GM19025 (cell line): Measurements from ENCODE around the gene GDPD4.

ENCODE experiments used
- ATAC-seq: cut with Tn5 transposase; IDR thresholded peaks from one replicate; pipeline ENCODE4 v1.9.1; 2021; ENCODE audit warnings: mild to moderate bottlenecking, low read depth, moderate library complexity; ENCODE audit not compliant: unreplicated experiment

The GDPD4 gene

GRCh38 chr11:77301510-77301909, at the start of gene GDPD4:
TSS of gene GDPD4 (minus strand) at chr11:77301686. CDS start at chr11:77285137, 16,549 bp downstream.
- ATAC-seq: no peak

GRCh38 chr11:77347948-77348347, 46.5 kb upstream of the GDPD4 start:
- no peak for ATAC-seq

DNA sequence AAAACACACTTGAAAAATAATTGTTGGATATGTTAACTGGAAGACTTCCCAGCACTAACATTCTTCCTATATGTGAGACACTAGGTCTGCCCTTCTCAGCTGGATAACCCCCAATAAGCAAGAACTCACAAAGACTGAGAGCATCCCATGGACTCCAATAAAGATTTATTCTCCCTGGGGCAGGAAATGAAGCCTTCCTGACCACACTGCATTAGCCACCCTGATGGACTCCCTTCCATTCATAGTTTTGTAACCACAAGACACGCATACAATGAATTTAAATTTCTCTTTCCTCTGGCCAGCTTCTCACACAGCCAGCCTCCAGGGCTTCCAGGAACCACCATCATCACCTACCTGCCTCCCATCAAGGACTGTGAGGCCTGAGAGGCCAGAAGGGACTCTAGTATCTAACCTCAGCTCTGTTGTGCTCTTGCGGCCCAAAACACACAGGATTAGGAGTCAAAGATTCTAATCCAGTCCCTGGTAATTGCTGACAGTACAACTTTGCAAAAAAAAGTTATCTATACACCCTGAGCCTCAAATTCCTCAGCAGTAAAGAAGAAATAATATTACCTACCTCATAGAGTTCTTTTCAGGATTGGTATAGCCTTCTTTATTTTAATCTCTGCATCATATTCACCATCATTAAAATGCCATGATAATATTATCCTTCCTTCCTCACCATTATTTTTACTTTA, 45.6 kb upstream of the GDPD4 start:
- ATAC-seq: no peak

- no peak for ATAC-seq
Measured at GRCh38 chr11:77345621-77346020, 44.1 kb upstream of the GDPD4 start.

- no peak for ATAC-seq
Measured at GRCh38 chr11:77340501-77340900, 39.0 kb upstream of the GDPD4 start.

DNA sequence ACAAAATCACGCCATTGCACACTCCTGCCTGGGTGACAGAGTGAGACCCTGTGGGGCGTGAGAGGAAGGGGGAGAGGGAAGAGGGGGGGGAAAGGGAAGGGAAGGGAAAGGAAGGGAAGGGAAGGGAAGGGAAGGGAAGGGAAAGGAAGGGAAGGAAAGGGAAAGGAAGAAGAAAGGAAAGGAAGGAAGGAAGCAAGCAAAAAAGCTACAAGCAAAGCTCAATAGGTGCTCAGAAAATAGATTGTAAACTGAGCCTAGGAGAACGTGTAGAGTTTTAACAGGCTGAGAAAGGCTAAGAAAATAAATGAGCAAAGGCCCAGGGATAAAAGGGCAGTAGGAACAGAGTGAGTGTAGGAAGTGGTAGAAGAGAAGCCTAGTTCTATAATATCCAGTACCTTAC, 30.8 kb upstream of the GDPD4 start:
- ATAC-seq: no peak

GRCh38 chr11:77325159-77325558, 23.7 kb upstream of the GDPD4 start:
- ATAC-seq: no peak

DNA sequence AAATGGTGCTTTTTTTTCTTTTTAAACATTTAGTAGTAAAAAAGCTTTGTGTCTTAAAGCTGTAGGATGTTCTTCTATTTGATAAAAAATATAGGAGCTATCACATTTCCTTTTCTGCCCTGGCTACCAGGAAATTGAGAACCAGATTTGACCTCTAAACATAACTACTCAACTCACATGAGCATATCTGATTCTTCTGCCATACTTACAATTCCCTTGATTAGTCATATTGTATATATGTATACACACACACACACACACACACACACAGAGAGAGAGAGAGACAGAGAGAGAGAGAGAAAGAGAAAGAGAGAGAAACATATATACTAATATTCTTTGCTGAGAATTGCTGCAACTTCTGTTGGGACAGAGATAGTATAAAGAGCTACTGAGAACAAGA, 23.0 kb upstream of the GDPD4 start:
- ATAC-seq: no peak

GRCh38 chr11:77322926-77323590, 21.6 kb upstream of the GDPD4 start:
- ATAC-seq: no peak

DNA sequence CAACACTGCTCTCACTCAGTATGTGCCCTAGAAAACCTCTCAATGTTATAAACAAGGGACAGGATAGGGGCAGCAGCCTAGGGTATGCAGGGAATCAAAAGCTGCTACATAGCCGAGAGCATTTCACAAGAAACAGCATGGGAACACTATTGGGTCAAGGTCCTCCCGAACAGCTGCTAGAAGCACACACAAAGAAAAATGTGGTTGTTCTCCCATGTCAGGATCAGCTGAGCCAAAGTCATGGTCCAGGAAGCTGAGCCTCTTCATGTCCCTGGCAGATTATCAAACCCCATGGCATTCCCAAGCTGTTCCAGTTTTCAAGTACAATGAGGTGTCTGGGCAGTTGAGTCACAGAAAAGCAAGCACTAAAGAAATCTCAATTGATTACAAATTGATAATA, 21.0 kb upstream of the GDPD4 start:
- no peak for ATAC-seq

DNA sequence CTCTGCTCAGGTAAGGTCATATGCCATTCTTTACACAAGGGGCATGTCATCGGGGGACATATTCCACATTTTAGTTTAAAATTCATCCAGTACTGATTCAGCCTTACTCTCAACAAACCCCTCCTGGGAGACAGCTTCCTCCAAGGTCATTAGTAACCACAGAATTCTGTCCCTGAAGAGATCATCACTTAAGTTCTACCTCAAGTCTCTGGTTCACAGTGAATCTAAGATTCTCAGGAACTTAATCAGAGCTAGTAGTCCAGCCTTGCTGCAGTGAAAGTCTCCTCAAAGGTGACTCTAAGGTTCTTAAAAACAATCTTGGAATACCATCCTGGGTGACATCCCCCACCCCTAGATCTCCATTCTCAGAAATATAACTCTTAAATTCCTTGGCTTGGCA, 18.9 kb upstream of the GDPD4 start:
- no peak for ATAC-seq

DNA sequence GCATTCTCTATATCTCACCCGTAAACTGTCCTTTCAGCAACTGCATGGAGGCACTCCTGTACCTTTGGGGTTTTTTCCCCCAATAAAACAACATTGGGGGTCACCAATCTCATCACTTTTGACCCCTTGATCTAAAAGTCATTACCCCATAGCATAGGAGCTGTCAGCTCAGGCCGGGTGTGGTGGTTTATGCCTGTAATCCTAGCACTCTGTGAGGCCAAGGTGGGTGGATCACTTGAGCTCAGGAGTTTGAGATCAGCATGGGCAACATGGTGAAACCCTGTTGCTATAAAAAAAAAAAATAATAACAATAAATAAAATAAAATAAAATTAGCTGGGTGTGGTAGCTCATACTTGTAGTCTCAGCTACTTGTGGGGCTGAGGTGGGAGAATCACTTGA, 17.1 kb upstream of the GDPD4 start:
- ATAC-seq: no peak

DNA sequence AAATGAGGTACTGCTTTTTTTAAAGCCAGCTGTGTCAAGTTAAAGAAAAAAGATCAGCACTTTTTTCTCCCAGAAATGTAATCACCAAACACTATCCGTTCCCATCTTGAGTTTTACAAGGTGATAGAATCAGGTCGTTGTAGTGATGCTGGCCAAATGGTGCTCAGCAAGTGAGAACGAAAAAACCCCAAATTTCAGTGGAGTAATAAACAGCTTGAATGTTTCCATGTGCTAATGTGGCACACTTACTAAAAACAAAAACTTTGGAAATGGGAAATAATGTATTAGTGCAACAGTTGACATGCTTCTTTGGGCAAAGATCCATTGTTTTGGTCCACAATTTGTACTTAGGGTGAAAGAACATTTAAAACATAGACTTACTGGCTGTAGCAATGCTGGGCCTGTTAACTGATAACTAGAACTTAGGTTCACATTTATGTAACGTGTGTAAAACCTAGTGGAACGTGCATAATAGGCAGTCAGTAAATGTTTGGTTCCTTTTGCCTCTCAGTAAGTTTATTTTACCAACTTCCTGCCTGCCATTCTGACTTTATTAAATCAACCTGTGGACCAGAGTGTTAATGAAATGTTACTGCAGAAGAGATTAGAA, 15.4 kb upstream of the GDPD4 start:
- no peak for ATAC-seq

DNA sequence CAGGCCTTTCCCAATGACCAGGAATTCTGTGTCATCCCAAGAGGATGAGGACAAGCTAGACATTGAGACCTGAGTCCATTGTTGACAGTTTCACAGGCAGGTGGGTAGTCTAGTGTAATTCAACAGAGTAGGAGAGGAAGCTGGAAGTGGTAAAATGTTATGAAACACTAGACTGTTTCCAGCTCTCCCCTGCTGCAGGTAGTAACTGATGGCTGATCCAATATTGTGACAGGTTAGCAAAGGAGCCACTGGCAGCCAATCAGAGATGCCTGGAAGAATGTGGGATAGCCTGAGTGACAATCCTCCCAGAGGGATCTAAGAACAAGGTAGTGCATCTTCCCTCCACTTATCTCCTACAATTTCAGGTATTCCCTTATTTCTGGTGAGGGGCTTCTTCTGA, 10.6 kb upstream of the GDPD4 start:
- no peak for ATAC-seq

- ATAC-seq: no peak
Measured at GRCh38 chr11:77311701-77312100, 10.2 kb upstream of the GDPD4 start.

GRCh38 chr11:77310721-77311120, 9.2 kb upstream of the GDPD4 start:
- no peak for ATAC-seq

DNA sequence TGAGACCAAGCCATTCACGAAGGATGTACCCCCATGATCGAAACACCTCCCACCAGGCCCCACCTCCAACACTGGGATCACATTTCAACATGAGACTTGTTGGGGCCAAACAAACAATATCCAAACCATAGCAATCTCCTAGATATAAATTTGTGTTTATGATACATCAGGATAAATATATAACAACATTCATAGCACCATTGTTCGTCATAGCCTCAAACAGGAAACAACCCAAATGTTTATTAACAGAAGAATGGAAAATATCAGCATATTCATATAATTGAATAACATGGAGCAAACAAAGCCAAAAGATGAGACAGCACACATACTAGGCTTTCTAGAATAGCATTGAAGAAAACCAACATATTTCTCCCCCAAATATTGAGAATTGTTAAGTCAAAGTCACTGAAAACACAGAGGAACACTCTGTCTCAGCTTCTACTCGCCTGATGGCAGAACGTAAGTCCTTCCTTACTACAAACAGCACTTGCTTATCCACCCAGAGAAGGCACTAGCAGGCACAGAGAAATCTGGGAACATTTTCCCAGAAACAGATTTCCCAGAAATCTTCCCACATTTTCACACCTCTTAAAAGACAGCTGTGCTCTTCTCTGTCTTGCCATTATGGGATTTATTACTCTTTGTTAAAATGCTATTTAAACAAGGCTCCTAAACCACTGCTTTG, 8.1 kb upstream of the GDPD4 start:
- ATAC-seq: no peak

- ATAC-seq: no peak
Measured at GRCh38 chr11:77308838-77309237, 7.4 kb upstream of the GDPD4 start.

DNA sequence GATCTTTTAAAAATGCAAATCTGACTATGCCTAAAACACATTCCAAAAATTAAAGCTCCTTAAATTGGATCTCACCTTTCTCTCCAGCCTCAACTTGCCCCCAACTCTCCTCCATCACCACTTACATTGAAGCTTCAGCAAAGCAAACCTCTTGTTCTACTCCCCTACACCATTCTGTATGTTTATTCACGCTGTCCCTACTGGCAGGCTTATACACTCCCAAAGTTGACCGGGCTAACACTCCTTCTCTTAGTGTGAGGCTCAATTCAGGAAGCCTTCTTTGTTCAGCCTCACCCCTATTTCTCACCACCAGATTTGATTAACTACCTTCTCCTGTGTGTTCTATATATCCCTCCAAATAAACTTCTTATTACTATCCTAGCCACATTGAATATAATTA, 1.8 kb upstream of the GDPD4 start:
- no peak for ATAC-seq

GRCh38 chr11:77302752-77303151, 1.3 kb upstream of the GDPD4 start:
- no peak for ATAC-seq

DNA sequence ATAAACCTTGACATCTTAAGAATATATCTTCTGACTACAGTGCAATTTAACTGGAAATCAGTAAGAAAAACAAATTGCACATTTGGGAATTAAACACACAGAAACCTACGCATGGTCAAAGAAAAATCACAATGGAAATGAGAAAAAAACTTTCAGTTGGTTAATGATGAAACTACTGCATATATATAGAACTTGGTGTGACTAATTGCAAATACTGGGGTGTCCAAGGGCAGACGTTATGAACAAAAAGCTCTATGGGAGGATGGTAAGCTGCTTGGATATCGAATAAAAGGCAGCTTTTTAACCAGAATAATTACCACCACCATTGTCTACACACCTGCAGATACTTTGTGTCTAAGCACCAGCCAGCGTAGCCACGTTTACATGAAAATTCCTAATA, 791 bp downstream of the GDPD4 start:
- ATAC-seq: no peak
